NOMO-1 (cell line): Measurements from ENCODE around the gene ZNF213.

Source experiments
- DNase-seq, 2 experiments: peaks; one replicate each; lab custom pipeline; 2025; ENCODE audit not compliant: unreplicated experiment in 2 of 2; lab: John Stamatoyannopoulos, UW

ZNF213 gene

GRCh38 chr16:3188675-3188924, 53.8 kb downstream of the ZNF213 start:
- no peak for DNase-seq

DNA sequence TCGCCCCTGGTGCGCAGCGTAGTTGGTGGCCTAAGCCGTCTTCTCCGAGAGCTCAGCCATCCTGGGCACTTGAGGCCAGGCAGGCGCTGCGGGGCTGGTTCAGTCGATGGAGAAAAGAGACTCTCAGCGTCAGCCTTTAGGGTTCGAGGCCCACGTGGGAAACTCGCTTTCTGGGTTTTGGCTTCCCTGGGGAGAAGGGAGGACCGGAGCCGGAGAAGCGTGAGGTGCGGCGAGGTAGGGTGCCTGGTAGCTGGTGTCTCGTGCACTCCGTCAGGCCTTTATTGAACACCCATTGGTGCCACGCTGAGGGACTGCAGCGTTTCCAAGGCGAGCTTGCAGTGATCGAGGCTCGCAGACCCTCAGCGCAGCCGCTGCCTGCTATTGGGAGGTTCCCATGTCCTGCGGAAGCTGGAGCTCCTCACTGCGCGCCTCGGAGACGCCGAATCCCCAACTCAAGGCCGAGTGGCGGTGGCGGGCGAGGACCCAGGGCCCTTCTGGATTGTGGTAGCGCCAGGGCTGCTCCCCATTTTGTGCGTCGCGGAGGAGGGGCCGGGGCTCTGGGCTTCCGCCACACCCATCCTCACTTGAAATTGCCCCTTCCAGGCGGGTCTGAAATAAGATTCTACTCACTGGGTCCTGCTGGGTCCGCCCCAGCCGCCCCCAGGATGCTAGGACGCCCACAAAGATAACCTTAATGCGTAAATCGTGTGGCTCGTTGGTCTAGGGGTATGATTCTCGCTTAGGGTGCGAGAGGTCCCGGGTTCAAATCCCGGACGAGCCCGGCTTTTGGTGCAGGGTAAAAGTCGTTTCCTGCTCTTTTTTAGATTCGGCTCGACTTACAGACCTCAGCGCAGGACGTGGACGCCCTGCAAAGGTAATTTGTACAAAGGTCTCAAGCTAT, 54.3 kb downstream of the ZNF213 start:
- DNase-seq, result no peak

- no peak for DNase-seq
These were observed 55.0 kb downstream of the ZNF213 start for GRCh38 chr16:3189869-3190268.

DNA sequence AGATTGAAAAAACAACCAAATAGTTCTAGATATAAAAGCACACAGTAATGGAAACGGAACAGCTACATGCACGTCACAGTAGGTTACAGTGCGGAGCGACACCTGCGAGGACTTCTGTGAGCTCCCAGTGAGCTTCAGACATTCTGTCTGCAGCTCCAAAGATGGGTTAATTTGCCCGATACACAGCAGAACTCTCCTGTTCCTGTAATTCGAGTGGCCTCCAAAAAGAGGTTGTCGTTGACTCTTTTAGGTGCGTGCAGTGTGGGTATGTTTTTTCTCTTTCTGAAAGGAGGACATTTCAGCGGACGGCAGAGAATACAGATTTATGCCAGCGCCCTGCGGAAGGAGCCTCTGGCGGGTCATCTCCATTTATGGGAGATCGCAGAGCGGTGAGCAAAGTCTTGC, 56.1 kb downstream of the ZNF213 start:
- DNase-seq, result no peak
